ENCODE results near the gene ABL1.

GRCh38 chr9:130864541-130864940 is 29.5 kb downstream of the ABL1 start:
- TF ChIP-seq ZC3H10 (CRISPR knock-in tag; IDR thresholded peaks at IDR 0.05) (no peak), ESRRG (CRISPR knock-in tag; IDR thresholded peaks at IDR 0.05) (no peak), ISL1 (CRISPR knock-in tag; IDR thresholded peaks at IDR 0.05) (no peak), ARNTL (CRISPR knock-in tag; IDR thresholded peaks at IDR 0.05; ENCODE audit: borderline replicate concordance, low read depth) (no peak), GLIS3 (CRISPR knock-in tag; IDR thresholded peaks at IDR 0.05) (no peak), ZFP30 (CRISPR knock-in tag; IDR thresholded peaks at IDR 0.05) (no peak)
- TF ChIP-seq, protein P1, sequence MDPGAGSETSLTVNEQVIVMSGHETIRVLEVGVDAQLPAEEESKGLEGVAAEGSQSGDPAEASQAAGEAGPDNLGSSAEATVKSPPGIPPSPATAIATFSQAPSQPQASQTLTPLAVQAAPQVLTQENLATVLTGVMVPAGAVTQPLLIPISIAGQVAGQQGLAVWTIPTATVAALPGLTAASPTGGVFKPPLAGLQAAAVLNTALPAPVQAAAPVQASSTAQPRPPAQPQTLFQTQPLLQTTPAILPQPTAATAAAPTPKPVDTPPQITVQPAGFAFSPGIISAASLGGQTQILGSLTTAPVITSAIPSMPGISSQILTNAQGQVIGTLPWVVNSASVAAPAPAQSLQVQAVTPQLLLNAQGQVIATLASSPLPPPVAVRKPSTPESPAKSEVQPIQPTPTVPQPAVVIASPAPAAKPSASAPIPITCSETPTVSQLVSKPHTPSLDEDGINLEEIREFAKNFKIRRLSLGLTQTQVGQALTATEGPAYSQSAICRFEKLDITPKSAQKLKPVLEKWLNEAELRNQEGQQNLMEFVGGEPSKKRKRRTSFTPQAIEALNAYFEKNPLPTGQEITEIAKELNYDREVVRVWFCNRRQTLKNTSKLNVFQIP (CRISPR knock-in tag; IDR thresholded peaks at IDR 0.05; ENCODE audit: borderline replicate concordance, low read depth), result no peak
